SKM-1 (cell line): ENCODE measurements around the gene CHMP6.

Source experiments
- DNase-seq: peaks from one replicate; lab custom pipeline; 2025; ENCODE audit not compliant: unreplicated experiment; lab: John Stamatoyannopoulos, UW

The CHMP6 gene

DNA sequence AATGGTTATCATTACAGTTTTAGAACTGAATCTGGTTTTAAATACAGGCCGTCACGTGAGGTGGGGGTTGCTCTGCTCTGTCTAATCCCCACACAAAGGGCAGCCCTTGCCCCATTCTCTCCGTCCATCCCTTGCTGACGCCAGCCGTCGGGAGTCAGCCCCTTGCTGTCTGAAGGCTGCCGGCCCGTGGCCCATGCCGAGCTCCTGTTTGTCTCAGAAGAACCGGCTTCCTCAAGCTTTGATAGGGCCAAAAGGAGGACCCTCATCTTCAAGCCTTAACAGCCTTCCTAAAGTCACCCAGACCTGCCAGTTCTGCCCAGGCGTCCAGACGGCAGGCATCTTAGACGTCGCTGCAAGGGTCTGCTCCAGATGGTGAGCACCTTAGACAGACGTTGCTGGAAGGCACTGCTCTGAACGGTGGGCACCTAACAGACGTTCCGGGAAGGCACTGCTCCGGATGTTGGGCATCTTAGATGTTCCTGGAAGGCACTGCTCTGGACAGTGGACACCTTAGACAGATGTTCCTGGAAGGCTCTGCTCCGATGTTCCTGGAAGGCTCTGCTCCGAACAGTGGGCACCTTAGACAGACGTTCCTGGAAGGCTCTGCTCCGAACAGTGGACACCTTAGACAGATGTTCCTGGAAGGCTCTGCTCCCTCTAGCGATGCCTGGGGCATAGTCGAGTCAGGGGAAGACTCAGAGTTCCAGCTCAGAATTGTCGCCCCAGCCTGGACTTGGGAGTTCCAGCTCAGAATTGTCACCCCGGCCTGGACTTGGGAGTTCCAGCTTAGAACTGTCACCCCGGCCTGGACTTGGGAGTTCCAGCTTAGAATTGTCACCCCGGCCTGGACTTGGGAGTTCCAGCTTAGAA lies 35.1 kb upstream of the CHMP6 start:
- no peak for DNase-seq

DNA sequence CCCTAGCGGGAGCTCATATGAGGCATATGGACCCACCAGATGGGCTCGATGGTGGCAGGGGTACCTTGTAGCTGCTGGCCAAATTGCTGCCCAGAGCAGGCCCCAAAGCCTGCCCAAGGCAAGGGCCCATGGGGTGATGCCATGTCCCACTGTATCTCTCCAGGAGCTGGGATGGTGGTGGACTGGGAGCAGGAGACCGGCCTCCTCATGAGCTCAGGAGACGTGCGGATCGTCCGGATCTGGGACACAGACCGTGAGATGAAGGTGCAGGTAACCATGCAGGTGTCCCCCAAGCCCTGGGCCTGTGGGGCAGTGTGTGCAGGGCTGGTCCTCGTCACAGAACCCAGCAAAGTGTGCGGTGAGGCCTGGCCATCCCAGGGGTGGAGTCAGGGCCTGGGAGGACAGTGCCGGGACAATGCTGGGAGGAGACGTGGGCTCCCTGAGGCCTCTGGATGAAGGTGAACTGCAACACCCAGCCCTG lies 34.1 kb upstream of the CHMP6 start:
- no peak for DNase-seq

GRCh38 chr17:80959330-80960036 lies 32.2 kb upstream of the CHMP6 start:
- DNase-seq = no peak

DNA sequence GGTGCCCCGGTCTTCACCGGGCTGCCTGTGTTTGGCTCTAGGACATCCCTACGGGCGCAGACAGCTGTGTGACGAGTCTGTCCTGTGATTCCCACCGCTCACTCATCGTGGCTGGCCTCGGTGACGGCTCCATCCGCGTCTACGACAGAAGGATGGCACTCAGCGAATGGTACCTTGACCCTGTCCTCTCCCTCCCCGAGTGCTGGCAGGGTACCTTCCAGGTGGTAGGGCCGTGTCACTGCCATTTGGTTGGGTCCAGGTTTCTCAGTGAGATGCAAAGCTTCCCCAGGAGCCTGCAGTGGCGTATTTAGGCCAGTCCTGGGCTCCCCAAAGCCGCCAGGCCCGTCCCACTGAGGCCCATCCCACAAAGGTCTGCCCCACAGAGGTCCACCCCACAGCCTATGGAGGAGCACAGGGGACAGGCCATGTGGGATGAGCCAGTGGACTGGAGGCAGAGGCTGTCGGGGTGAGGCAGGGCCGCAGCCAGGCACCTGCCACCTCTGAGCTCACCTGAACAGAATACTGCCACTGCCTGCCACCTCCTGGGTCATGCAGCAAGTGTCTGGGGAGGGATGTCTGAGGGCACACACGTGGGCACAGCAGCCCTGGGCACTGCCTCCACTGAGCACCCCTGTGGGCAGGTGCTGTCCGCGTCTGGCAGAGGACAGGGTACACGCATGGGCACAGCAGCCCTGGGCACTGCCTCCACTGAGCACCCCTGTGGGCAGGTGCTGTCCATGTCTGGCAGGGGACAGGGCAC lies 31.4 kb upstream of the CHMP6 start:
- DNase-seq = no peak

GRCh38 chr17:80960797-80961452 lies 30.7 kb upstream of the CHMP6 start:
- no peak for DNase-seq

GRCh38 chr17:80961541-80962330 lies 29.9 kb upstream of the CHMP6 start:
- DNase-seq = no peak

- no peak for DNase-seq
Observed at GRCh38 chr17:80962356-80963329, 29.0 kb upstream of the CHMP6 start.

DNA sequence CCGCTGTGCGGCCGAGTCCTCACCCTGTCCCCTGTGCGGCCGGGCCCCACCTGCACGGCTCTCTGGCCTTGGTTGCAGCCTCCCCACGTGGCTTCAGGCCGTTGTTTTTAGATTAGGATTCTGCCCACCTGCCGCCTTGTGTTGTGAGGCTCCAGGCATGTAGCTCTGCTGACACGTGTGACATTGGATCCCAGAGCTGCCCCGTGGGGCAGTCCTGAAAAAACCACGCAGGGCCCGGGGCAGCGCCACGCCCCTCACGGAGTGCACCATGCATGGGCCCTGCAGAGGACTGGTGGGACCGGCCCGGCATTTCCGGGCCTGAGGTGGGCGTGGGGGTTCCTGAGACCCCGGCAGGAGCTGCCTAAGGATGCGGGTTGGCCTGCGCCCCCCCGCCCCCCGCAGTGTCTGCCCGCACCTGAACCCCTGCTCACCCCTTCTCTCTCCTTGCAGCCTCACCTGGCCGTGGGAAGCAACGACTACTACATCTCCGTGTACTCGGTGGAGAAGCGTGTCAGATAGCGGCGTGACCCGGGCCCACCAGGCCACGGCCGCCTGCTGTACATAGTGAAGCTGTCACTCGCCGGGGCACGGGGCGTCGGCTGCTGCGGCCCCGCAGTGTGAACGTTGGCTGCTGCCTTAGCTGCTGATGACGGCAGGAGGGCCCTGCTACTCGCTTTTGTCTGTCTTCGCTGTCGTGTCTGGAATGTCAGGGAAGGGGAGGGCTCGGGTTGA lies 27.7 kb upstream of the CHMP6 start:
- no peak for DNase-seq

- DNase-seq = no peak
Observed at GRCh38 chr17:80964544-80964856, 27.1 kb upstream of the CHMP6 start.

DNA sequence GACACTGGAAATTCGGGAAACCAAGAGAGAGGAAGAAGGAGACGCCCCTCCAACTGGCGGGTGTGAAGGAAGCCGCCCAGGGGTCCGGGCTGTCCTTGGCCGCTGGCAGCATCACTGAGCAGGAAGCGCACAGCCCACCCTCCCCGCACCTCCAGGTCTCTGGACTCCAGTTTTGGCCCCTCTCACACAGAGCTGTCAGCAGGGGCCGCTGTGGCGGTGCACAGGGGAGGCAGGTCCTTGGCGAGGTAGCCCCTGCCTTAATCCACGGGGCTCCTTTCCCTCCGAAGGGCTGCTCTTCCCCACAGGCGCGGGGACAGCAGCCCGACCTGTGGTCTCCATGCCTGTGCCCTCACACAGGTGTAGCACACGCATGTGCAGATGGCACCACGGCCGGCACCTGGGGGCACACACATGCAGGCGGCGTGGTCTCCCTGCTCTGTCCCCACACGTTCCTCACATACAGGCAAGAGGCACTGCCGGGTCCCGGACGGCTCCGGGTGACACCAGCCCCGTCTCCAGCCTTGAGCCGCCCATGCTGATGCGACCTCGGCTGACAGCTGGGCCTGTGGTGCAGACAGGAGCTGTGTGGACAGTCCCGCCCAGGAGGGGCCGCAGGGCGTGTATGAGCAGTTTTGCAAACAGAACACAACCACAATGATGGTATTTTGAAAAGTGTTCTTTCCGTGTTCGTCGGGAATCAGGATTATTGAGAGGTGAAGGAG lies 26.6 kb upstream of the CHMP6 start:
- DNase-seq = no peak

- no peak for DNase-seq
Observed at GRCh38 chr17:80965606-80966005, 26.0 kb upstream of the CHMP6 start.

- DNase-seq = no peak
Observed at GRCh38 chr17:80967404-80967872, 24.2 kb upstream of the CHMP6 start.

- DNase-seq = no peak
Observed at GRCh38 chr17:80968602-80969029, 23.0 kb upstream of the CHMP6 start.

GRCh38 chr17:80969030-80969673 lies 22.5 kb upstream of the CHMP6 start:
- no peak for DNase-seq

DNA sequence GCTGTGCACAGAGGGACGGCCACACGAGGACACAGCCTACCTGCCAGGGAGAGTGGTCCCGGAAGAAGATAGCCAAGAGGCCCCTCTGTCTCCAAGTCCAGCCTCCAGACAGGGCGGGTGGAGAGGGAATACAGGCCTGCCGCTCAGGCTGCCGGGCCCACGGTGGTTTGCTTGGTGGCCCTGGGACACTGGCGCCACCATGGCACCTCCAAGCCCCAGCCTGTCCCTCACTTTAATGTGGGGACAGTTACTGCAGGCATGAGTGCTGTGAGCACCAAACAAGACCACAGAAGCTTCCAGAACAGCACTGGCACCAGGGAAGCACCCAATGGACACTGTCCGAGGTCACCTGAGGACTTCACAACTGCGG lies 22.0 kb upstream of the CHMP6 start:
- DNase-seq = no peak

DNA sequence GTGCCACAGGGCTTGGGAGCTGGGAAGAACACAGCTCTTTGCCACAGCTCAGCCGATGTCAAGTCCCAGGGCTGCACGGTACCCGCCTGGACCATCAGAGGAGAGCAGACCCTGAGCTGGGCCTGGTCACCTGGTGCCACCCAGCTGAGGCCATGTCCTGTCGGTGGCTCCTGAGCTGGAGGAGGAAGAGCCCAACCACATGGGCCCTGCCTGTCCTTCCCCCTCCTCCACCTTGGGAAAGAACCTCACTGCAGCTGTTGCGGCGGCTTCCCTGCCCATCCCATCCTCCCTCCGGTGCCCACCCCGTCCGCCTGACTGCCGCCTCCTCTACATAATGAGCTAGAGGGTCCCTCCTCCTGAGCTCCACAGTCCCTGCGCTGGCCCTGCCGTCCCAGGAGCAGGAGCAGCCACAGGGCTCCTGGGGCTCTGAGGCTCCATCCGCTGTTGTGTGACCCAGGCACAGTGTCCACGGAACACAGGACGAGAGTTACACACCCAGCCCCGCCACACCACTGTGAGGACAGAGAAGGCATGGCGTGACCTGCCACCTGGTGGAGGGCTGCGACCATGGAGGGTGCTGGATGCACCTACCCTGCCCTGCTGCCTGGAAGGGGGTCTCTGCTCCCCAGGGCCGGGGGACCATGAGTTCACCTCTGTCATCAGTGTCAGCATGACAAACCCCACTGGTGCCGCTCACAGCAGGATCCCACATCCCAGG lies 21.4 kb upstream of the CHMP6 start:
- no peak for DNase-seq
